22Rv1 (cell line): ENCODE results near the gene BLTP3A.
A peak's percentile ranks its signal among the peaks of the same experiment; 100 is the strongest.

Experiments used
- ZFX ChIP-seq: fragments of 450-650 bp; IDR thresholded peaks from 2 replicates; pipeline ENCODE4 v1.6.1; 2017; ENCODE audit warnings: antibody characterized with exemption, borderline replicate concordance
- TF ChIP-seq, protein P1 (sequence below): fragments of 450-650 bp; IDR thresholded peaks from 2 replicates; pipeline ENCODE4 v1.5.1; 2017; ENCODE audit warnings: mild to moderate bottlenecking

DNA sequence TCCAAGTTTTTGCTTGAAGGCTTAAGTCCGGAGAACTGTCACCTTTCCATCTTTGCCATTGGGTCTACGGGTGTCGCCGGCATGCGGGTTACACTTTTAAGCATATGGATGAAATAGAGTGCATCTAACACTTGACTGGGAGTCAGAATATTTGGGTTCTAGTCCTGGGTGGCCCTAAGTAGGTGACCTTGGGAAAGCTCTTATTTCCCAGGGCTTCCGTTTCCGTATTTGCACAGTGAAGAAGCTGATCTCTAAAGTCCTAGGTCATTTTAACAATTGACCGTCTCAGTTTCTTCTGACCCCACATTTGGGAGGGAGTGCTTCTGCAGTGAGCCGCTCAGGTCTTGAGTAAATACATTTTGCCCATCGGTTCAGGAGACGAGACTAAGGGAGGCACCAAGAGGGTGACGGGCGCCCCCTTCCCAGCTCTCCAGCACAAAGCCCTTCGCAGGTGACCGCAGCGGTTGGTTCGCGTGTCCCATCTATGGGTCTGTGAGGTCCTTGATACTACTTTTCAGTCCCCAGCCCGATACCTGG is 651 bp upstream of the BLTP3A start:
- TF ChIP-seq, protein P1, sequence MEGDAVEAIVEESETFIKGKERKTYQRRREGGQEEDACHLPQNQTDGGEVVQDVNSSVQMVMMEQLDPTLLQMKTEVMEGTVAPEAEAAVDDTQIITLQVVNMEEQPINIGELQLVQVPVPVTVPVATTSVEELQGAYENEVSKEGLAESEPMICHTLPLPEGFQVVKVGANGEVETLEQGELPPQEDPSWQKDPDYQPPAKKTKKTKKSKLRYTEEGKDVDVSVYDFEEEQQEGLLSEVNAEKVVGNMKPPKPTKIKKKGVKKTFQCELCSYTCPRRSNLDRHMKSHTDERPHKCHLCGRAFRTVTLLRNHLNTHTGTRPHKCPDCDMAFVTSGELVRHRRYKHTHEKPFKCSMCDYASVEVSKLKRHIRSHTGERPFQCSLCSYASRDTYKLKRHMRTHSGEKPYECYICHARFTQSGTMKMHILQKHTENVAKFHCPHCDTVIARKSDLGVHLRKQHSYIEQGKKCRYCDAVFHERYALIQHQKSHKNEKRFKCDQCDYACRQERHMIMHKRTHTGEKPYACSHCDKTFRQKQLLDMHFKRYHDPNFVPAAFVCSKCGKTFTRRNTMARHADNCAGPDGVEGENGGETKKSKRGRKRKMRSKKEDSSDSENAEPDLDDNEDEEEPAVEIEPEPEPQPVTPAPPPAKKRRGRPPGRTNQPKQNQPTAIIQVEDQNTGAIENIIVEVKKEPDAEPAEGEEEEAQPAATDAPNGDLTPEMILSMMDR: 0 out of 2 replicates have a peak, but pooled peaks have one; percentile 20
- TF ChIP-seq ZFX: no peak
